ENCODE data around the gene KAT8.
A peak's percentile ranks its signal among the peaks of the same experiment; 100 is the strongest.
"Not testable (repeated sequence)": the region's sequence is repeated elsewhere in the genome, so short reads cannot be mapped to it uniquely, and the experiment has no call there.

Gene KAT8

DNA sequence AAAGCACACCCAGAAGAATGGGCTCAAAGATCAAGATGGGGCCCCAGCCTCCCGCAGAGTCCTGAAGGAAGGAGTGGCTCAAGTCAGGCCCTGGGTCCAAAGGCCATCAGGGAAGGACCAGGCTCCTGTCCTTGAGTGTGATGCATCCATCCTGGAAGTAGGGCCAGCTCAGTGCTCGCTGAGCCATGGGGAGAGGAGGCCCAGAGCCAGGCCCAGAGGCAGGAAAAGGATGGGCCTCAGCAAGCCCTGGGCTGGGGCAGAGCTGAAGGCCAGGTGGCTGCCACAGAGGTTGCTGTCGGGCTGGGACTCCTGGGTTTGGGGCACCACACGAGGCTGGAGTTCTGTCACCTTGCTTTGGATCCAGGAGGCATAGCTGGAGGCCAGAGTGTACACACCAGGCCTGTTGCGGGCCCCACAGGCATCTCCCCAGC lies 14.4 kb downstream of the KAT8 start:
- DNase-seq (ENCODE audit: low read depth, low spot score) = no peak

DNA sequence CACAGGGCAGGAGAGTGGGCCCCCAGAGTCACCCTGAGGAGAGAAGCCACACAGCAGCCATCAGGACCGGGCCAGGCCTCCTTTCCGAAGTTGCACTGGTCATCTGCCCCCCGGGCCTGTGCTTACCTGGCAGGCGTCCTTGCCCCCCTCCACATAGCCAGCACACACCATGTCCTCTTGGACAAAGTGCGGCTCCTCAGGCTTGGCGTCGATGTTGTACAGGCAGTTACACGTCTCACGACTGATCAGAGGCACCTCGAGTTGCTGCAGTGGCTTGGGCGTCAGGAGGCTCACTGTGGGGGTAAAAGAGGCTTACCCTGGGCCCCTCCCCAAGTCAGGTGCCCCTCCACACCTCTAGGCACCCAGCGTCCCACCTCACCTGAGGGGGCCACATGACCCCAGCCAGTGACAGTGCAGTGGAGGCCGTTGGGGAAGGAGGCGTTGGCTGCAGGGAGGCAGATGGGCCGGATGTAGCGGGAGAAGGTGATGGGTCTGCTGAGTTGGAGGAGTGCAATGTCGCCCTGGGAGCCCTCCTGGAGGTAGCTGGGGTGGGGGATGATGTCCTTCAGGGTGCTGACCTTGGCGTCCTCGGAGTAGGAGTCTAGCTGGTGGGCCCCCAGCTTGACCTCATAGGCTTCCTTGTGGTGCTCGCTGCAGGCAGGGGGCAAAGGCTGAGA lies 15.0 kb downstream of the KAT8 start:
- DNase-seq (ENCODE audit: low read depth, low spot score) = no peak

DNA sequence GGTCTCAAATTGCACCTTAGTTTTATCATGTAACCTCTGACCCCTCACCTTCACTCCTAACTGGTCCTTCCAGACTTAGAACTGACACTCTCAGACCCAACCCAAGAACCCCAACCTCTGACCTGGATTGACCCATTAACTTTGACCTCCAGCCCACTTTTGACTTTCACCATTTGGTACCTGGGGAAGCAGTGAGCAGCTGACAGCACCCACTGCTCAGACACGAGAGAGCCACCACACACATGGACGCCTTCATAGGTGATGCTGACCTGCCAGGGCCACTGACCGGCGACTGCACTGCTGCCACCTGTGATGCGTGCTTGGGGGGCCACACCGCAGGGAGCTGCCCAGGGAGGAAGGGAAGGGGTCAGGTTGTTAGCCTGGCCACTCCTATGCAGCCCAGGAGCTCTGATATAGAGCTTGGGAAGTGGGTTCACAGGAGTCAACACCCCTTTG lies 15.6 kb downstream of the KAT8 start:
- DNase-seq (ENCODE audit: low read depth, low spot score) = no peak

DNA sequence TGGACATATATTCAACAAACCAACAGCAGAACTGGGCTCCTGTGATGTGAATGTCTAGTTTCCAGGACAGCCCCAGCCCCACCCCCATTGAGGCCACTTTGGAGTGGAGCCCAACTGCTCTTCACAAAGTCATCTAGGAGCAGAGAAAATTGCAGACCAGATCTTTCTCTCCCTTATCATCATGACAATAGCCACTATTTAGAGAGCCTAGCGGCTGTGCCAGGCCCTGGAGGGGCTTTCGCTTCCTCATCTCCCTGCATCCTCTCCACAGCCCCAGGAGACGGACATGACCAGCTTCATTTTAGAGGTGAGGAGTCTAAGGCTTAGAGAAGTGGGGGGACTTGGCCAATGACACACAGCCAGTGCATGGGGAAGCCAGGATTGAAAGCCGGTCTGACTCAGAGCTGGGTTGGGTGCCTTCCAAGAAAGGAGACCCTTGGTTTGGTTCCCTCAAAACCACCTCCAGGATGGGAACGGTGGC lies 16.7 kb downstream of the KAT8 start:
- no peak for DNase-seq (ENCODE audit: low read depth, low spot score)

DNA sequence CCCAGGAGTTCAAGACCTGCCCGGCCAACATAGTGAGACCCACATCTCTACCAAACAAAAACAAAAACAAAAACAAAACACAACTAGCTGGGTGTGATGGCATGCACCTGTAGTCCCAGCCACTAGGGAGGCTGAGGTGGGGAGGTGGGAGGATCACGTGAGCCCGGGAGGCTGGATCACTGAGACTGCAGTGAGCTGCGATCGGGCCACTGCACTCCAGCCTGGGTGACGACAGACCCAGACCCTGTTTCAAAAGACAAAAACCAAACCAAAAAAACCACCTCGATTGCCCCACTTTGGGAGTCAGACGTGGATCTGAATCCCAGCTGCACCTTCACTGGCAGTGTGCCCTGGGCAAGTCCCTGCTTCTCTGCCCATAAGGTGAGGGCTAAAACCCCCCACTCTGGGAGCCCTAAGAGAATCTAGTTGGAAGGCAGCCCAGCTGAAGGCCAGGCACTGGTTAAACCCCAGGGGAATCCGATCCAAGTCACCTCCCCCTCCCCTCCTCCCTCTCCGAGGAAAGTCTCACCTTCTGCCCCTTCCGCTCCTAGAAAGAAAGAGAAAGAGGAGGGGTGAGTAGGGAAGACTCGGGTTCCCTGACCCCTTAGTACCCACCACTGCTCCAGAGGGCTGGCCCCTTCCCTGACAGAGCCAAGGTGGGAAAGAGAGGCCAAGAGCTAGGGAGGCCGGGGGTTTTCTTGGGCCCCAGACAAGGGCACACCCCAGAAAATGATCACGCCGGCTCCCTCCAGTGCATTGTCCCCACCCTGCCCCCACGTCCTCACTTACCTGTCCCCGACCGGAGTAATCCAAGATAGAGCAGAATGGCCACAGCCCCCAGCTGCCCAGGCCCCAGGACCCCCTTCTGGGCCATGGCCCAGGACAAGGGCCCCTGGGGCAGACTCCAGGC lies 17.4 kb downstream of the KAT8 start:
- no peak for DNase-seq (ENCODE audit: low read depth, low spot score)

DNA sequence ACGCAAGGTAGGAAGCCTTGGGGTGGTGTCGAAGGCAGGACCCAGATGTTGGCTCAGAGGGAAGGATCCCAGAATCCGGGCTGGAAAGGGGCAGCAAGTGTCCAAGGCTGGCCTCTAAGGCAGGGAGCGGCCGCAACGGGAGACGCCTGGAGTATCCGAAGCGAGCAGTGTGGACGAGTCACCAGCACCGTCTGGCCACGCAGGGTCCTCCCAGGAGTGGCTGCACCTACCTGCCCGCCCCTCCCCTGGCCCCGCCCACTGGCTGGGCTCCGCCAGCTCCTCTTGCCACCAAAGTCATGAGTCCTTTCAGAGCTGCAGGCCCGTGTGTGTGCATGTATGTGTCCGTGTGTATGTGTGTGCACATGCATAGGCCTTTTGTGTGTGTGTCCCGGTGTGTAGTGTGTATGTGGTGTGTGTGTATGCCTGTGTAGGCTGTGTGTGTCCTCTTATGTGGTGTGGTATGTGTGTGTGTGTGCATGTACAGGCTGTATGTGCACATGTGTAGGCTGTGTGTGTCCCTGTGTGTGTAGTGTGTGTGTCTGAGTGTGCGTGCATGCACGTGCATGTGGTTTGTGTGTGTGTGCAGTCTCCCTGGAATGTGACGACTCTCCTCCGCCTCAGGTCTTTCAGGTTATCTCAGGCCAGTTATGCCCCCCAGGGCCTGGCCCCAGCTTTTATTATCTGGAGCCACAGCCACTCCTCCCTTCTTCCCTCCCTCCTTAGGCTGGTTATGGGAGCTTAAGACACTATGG lies 18.2 kb downstream of the KAT8 start, which contains the start of gene PRSS8:
Gene PRSS8, minus strand, starts transcription at position 193 of the 752 bp plus-strand sequence. CDS start 229 bp downstream, outside the sequence.
- DNase-seq (ENCODE audit: low read depth, low spot score) = no peak

DNA sequence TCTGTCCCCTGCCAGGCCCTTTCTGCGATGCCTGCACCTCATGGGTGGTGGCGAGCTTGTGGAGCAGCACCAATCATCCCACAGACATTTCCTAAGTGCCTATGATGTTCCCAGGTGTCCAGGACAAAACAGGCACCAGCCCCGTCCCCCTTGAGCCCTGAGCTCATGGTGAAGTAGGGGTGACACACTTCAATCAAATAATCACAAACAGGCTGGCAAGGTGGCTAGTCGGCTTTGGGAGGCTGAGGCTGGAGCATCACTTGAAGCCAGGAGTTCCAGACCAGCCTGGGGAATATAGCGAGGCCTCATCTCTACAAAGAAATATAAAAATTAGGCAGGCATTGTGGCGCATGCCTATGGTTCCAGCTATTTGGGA lies 18.8 kb downstream of the KAT8 start:
- DNase-seq (ENCODE audit: low read depth, low spot score) = no peak

DNA sequence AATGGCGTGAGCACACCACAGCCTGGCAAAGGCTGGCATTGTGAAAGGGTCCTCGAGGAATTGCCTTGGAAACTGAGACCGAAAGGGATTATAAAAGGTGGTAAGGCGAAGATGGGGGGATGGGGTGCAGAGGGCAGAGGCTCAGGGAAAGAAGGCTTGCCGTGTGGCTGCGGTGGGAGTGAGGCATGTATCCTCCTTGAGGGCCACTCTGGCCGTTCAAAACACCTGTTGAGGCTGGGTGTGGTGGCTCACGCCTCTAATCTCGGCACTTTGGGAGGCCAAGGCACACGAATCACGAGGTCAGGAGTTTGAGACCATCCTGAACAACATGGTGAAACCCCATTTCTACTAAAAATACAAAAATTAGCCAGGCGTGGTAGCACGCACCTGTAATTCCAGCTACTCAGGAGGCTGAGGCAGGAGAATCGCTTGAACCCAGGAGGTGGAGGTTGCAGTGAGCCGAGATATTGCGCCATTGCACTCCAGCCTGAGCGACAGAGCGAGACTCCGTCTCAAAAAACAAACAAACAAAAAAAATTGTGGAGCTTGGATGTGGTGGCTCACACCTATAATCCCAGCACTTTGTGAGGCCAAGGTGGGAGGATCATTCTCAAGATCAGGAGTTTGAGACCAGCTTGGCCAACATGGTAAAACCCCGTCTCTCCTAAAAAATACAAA lies 19.5 kb downstream of the KAT8 start:
- not testable (repeated sequence) for DNase-seq (ENCODE audit: low read depth, low spot score)

DNA sequence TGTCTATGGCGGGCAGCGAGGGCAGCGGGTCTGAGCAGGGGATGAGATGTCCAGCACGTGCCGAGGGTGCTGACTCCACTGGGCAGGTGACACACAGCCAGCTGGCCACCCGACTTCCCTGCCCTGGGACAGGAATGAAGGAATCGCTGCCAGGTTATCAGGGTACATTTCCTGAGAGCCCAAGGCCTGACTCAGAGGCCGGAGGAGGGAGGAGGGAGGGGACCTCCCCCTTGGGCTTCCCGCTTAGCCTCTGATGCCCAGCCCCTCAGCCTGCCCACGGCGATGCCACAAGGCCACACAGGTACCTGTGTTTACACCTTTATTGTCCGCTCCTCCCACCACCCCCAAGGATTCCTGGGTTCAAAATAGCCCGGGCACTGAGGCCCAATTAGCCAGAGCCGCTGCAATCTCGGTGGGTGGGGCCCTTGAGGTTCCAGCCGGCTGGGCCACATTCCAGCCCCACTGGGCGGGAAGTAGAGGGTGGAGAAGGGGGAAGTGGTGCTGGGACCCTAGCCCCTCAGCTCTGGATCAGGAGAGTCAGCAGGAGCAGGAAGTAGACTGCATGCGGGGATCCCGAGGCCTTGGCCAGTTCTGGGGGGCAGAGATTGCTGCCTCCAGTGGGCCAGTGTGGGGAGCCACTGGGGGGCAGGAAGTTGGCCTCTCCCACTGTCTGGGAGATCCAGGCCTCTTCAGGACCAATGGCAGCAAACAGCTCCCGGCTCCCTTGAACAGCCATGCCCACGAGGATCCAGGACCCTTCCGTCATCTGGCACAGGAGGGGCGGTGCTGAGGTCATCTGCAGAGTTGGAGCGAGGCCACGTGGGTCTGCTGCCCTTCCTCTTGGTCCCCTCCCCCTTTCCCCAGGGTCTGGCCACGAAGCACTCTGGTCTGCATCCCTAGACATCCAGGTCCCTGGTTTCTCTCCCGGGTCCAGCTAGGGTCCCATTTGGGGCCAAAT lies 21.4 kb downstream of the KAT8 start:
- DNase-seq (ENCODE audit: low read depth, low spot score) = no peak

DNA sequence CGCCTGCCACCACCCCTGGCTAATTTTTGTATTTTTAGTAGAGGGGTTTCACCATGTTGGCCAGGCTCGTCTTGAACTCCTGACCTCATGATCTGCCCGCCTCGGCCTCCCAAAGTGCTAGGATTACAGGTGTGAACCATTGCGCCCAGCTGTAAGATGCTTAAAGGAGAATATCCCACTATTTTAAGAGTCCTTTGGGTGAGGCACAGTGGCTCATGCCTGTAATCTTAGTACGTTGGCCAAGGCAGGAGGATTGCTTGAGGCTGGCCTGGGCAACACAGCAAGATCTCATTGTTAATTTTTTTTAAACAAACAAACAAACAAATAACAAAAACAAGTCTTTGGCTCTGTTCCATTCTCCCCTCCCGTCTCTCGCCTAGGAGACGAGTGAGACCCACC lies 23.6 kb downstream of the KAT8 start:
- not testable (repeated sequence) for DNase-seq (ENCODE audit: low read depth, low spot score)

DNA sequence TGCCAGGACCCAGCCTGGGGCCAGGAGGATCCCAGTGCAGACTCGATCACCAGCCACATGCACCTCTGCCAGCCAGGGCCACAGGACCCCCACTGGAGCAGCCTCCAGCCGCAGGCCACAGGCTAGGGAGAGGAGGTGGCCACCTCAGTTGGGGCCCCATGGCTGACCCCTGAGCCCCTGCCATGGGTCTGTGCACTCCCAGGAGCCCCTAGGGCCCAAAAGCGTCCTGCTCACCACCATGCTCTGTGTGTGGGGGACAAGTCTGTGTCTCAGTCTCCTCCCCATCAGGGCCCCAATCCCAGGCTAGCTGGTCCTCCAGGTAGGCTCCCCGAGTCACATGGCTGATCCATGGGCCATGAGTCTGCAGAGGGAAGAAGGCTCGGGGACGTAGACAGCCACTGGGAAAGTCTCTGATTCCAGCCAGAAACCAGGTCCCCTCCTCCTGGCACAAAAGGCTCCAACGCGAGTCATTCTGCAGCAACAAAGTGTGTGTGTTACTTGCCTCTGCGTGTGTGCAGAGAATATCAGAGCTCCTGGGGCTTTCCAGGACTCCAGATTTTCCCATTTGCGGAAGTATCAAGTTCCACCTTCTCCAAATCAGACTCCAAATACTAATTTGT lies 24.1 kb downstream of the KAT8 start:
- no peak for DNase-seq (ENCODE audit: low read depth, low spot score)

DNA sequence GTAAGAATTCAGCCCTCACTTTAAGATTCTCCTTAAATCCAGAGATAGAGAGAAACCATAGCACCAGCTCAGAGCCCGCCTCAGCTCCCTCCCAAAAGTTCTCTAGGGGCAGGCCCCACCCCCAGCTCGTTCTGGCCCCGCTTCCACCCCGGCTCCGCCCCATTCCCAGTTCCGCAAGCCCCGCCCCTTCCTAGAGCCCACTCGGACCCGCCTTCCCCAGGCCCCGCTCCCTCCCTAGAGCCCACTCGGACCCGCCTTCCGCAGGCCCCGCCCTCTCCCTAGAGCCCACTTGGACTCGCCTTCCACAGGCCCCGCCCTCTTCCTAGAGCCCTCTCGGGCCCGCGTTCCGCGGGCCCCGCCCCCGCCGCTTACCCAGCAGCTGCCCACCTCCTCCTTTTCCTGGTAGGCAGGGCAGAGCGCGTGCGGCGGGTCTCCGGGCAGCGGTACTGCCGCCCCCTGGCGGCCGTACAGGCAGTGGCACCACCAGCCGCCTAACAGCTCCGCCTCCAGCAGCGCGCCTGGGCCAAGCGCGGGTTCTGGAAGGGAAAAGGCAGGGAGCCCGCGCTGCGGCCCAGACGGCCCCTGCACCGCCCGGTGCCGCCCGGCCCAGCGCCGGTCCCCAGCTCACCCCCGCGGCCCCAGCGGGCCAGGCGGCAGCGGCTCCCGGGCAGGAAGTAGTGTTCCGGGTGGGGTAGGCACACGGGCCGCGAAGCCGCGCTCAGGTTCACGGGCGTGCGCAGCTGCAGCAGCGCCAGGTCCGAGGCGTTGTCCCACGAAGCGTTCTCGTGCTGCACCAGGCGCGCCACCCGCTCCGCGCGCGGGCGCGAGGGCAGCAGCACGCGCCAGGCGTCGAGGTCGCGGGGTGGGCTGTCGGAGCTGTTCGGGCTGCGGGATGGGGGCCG lies 24.9 kb downstream of the KAT8 start:
- peak; percentile 97 for DNase-seq (ENCODE audit: low read depth, low spot score)

DNA sequence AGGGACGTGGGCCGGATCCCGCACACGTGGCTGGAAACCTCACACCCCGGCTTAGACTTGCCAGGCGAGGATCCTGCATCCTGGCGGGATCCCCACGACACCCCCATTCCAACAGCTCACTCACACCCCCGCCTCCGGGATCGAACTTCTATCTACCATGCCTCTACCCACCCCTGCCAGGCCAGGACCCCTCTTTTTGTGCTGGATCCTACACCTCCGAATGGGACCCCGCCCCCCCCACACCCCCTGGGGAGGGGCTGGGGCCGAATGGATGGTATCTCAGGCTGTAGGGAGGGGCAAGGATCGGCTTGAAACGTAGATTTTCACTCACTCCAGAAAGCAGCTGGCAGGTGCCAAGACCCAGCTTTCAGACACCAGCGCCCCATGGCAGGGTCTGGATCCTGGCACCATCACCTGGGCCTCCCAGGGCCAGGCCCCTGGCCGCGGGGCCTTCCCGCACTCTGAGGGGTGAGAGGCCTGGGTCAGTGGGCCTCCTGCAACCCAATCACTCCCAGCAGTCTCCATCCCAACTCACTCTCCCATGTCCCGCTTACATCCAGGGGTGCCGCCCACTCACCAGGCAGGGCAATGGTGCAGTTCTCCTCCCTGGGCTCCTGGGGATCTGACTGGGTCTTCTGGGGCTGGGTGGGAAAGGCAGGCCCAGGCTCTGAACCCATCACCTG lies 25.7 kb downstream of the KAT8 start:
- no peak for DNase-seq (ENCODE audit: low read depth, low spot score)

DNA sequence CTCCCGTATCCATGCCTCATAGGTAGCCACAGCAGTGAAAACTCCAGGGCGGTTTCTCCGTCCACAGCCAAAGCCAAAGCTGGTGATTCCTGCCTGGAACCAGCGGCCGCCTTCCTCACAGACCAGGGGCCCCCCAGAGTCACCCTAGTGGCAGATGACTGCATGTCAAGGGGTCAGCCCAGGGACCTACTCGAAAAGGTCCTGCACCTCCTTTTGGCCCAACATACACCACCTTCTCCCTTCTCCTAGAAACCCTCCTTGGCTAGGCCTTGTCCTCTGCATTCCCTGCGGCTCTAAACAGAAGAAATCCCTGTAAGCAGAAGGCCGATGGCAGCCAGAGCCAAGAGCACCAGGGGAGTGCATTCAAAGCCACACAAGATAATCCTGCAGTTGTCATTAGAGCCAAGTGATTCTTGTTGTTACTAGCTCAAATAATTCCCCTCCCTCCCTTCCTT lies 26.3 kb downstream of the KAT8 start:
- DNase-seq (ENCODE audit: low read depth, low spot score) = no peak

DNA sequence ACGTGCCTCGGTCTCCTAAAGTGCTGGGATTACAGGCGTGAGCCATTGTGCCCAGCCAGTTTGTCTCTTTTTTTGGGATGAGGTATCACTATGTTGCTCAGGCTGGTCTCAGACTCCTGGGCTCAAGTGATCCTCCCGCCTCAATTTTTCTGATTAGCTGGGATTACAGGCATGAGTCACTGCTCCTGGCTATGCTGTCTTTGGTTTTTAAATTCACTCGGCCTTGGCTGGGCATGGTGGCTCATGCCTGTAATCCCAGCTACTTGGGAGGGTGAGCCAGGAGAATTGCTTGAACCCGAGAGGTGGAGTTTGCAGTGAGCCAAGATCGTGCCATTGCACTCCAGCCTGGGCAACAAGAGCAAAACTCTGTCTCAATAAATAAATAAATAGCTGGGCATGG lies 27.0 kb downstream of the KAT8 start:
- not testable (repeated sequence) for DNase-seq (ENCODE audit: low read depth, low spot score)

DNA sequence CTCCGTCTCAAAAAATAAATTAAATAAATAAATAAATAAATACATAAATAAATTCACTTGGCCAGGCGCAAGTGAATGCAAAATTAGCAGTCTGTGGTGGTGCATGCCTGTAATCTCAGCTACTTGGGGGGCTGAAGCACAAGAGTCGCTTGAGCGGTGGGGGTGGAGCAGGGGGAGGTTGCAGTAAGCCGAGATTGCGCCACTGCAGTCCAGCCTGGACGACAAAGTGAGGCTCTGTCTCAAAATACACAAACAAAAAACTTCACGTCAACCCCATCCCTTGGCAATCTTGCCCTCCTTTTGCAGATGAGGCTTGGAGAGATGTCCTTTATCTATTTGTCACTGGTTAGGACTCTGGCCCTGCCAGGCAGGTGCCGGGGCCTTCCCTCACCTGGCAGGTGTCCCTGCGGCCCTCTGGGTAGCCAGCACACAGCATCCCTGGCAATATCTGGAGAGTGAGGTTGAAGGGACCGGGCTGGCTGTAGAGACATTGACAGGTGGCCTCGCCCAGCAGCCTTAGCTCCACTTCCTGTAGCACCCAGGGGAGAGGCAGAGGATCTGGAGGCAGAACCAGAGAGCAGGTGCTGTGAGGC lies 28.0 kb downstream of the KAT8 start:
- DNase-seq (ENCODE audit: low read depth, low spot score) = no peak

DNA sequence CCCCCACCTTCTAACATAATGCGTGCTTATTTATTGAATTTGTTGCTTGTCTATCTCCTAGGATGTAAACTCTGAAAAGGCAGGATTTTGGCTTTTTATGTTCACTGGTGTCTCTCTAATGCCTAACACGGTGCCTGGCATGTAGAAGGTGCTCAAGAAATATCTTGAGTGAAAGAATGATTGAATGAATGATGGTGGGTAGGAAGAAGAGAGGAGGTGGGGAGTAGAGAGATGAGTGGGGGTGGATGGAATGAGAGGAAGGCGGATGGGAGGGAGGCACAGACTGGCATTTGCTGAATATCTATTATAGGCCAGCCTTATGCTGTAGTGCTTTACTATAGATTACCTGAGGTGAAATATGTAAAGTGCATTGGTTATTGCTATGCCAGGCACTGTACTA lies 30.1 kb downstream of the KAT8 start:
- DNase-seq (ENCODE audit: low read depth, low spot score) = no peak

Measured in smooth muscle cell of the brain vasculature (primary cell).